ENCODE measurements around the gene MICOS13.
"Not testable (repeated sequence)": the region's sequence is repeated elsewhere in the genome, so short reads cannot be mapped to it uniquely, and the experiment has no call there.

The MICOS13 gene

GRCh38 chr19:5707576-5708575 is 27.6 kb upstream of the MICOS13 start:
- Histone ChIP-seq H2AFZ (ENCODE audit: low read depth) (no peak overlapping the region), H3K79me2 (ENCODE audit: insufficient read depth, low read depth) (no peaks in the 10 kb centered on the region; the same call in 1 of the 2 replicates), H3K36me3 (ENCODE audit: insufficient read depth) (peaks cover 8% of the 10 kb centered on the region; the same call in 1 of the 2 replicates), H3K4me1 (ENCODE audit: low read depth, poor library complexity, severe bottlenecking) (no peaks in the 10 kb centered on the region), H4K20me1 (ENCODE audit: insufficient read depth) (no peaks in the 10 kb centered on the region), H3K27me3 (ENCODE audit: insufficient read depth, low read depth) (no peaks in the 10 kb centered on the region), H3K9ac (no peak overlapping the region), H3K27ac (no peak overlapping the region), H3K4me3 (IDR thresholded peaks at IDR 0.05; ENCODE audit: insufficient read depth, low read depth, low read length) (no peak overlapping the region), H3K4me2 (no peak overlapping the region)
- no peak for TF ChIP-seq CTCF (conservative IDR thresholded peaks at IDR 0.05; ENCODE audit: low read depth, low read length)

GRCh38 chr19:5706876-5707573 is 26.7 kb upstream of the MICOS13 start:
- Histone ChIP-seq H3K4me2 (no peak overlapping the region), H3K27me3 (ENCODE audit: insufficient read depth, low read depth) (no peaks in the 10 kb centered on the region), H3K79me2 (ENCODE audit: insufficient read depth, low read depth) (no peaks in the 10 kb centered on the region; the same call in 1 of the 2 replicates), H3K9ac (no peak overlapping the region), H2AFZ (ENCODE audit: low read depth) (no peak overlapping the region), H3K4me1 (ENCODE audit: low read depth, poor library complexity, severe bottlenecking) (no peaks in the 10 kb centered on the region), H3K4me3 (IDR thresholded peaks at IDR 0.05; ENCODE audit: insufficient read depth, low read depth, low read length) (no peak overlapping the region), H3K36me3 (ENCODE audit: insufficient read depth) (peaks cover 5% of the 10 kb centered on the region; the same call in 1 of the 2 replicates), H4K20me1 (ENCODE audit: insufficient read depth) (no peaks in the 10 kb centered on the region), H3K27ac (no peak overlapping the region)
- TF ChIP-seq CTCF (conservative IDR thresholded peaks at IDR 0.05; ENCODE audit: low read depth, low read length) = no peak

GRCh38 chr19:5705552-5705951 is 25.2 kb upstream of the MICOS13 start:
- Histone ChIP-seq H3K4me2 (no peak overlapping the region), H3K4me3 (IDR thresholded peaks at IDR 0.05; ENCODE audit: insufficient read depth, low read depth, low read length) (no peak overlapping the region), H3K36me3 (ENCODE audit: insufficient read depth) (peaks cover under 1% of the 10 kb centered on the region; the same call in 1 of the 2 replicates), H3K27me3 (ENCODE audit: insufficient read depth, low read depth) (no peaks in the 10 kb centered on the region), H4K20me1 (ENCODE audit: insufficient read depth) (no peaks in the 10 kb centered on the region), H2AFZ (ENCODE audit: low read depth) (no peak overlapping the region), H3K27ac (no peak overlapping the region), H3K4me1 (ENCODE audit: low read depth, poor library complexity, severe bottlenecking) (no peaks in the 10 kb centered on the region), H3K9ac (no peak overlapping the region), H3K79me2 (ENCODE audit: insufficient read depth, low read depth) (no peaks in the 10 kb centered on the region; the same call in 1 of the 2 replicates)
- TF ChIP-seq CTCF (conservative IDR thresholded peaks at IDR 0.05; ENCODE audit: low read depth, low read length) = no peak

- H2AFZ ChIP-seq (ENCODE audit: low read depth) = no peak overlapping the region
- H3K27ac ChIP-seq = no peak overlapping the region
- H3K4me3 ChIP-seq (IDR thresholded peaks at IDR 0.05; ENCODE audit: insufficient read depth, low read depth, low read length) = no peak overlapping the region
- TF ChIP-seq CTCF (conservative IDR thresholded peaks at IDR 0.05; ENCODE audit: low read depth, low read length) = no peak
- H3K4me2 ChIP-seq = no peak overlapping the region
- H3K79me2 ChIP-seq (ENCODE audit: insufficient read depth, low read depth) = no peaks in the 10 kb centered on the region
- no peaks in the 10 kb centered on the region for H4K20me1 ChIP-seq (ENCODE audit: insufficient read depth)
- H3K4me1 ChIP-seq (ENCODE audit: low read depth, poor library complexity, severe bottlenecking) = no peaks in the 10 kb centered on the region
- no peaks in the 10 kb centered on the region; the same call in 1 of the 2 replicates for H3K36me3 ChIP-seq (ENCODE audit: insufficient read depth)
- no peaks in the 10 kb centered on the region for H3K27me3 ChIP-seq (ENCODE audit: insufficient read depth, low read depth)
- no peak overlapping the region for H3K9ac ChIP-seq
These were observed 23.8 kb upstream of the MICOS13 start for GRCh38 chr19:5703819-5704818.

- not testable (repeated sequence) for H3K4me2 ChIP-seq; H2AFZ ChIP-seq (ENCODE audit: low read depth); H3K27ac ChIP-seq; H3K9ac ChIP-seq; H3K4me3 ChIP-seq (IDR thresholded peaks at IDR 0.05; ENCODE audit: insufficient read depth, low read depth, low read length); H3K79me2 ChIP-seq (ENCODE audit: insufficient read depth, low read depth); H3K36me3 ChIP-seq (ENCODE audit: insufficient read depth); H3K4me1 ChIP-seq (ENCODE audit: low read depth, poor library complexity, severe bottlenecking); H3K27me3 ChIP-seq (ENCODE audit: insufficient read depth, low read depth); H4K20me1 ChIP-seq (ENCODE audit: insufficient read depth)
These were observed 21.7 kb upstream of the MICOS13 start for GRCh38 chr19:5702053-5702410.

All from KMS-11 (cell line).